H1 (cell line): Measurements from ENCODE around the gene ARMC3. TPM values are rescaled to one million over a fixed set of nuclear protein-coding genes. Genes with fewer than 3 reads are reported as not detected.

Experiments used
- CHD7 ChIP-seq: fragments of 300-600 bp; sonication (generic); IDR thresholded peaks from 2 replicates; pipeline ENCODE4 v1.7.1; 2012; ENCODE audit warnings: low read length, moderate library complexity, mild to moderate bottlenecking, inconsistent platforms; ENCODE audit not compliant: insufficient replicate concordance
- polyA plus RNA-seq, 7 experiments: library from polyadenylated mRNA; depleted of rRNA in 3 of 7; stranded (reverse) in 5 of 7; unstranded in 2 of 7; fragments of >200 nt in 5 of 7; fragments of 200-250 nt in 2 of 7; gene quantifications; 1 replicate in 5 of 7; 2 replicates in 1 of 7; 4 replicates in 1 of 7; pipeline versions ENCODE4 v1.2.1 to v1.2.3, GENCODE V29; 2011 to 2013; ENCODE audit warnings: missing spikeins in 2 of 7, mixed read lengths in 2 of 7
- total RNA-seq: library from RNA; stranded (reverse); fragmentation: NEBNext Ultra II Directional; extraction: Animal tissue kit (Norgen Biotek cat#: 25700); gene quantifications from 2 replicates; pipeline ENCODE4 v1.2.1, GENCODE V29; 2021

Gene ARMC3
- total and polyA plus RNA-seq, 2 of the 8 experiments (the other 6 are each of a cell fraction or from before 2014, with no cell fraction given): 0.15 TPM

GRCh38 chr10:22980822-22981221 lies 53.0 kb downstream of the ARMC3 start (continued):
- TF ChIP-seq CHD7: no peak
- TF ChIP-seq, all 59 proteins: peak for 0
